GM19463 (cell line): ENCODE results near the gene DYNLT2.
"Not testable (repeated sequence)": the region's sequence is repeated elsewhere in the genome, so short reads cannot be mapped to it uniquely, and the experiment has no call there.

Experiments used
- ATAC-seq: cut with Tn5 transposase; IDR thresholded peaks from one replicate; pipeline ENCODE4 v1.9.1; 2021; ENCODE audit warnings: mild to moderate bottlenecking, moderate library complexity; ENCODE audit not compliant: unreplicated experiment

DYNLT2 gene

GRCh38 chr6:169783971-169784820 lies 32.8 kb upstream of the DYNLT2 start:
- no peak for ATAC-seq

- no peak for ATAC-seq
These were observed 32.0 kb upstream of the DYNLT2 start for GRCh38 chr6:169783401-169783800.

GRCh38 chr6:169782966-169783365 lies 31.6 kb upstream of the DYNLT2 start:
- ATAC-seq: no peak

DNA sequence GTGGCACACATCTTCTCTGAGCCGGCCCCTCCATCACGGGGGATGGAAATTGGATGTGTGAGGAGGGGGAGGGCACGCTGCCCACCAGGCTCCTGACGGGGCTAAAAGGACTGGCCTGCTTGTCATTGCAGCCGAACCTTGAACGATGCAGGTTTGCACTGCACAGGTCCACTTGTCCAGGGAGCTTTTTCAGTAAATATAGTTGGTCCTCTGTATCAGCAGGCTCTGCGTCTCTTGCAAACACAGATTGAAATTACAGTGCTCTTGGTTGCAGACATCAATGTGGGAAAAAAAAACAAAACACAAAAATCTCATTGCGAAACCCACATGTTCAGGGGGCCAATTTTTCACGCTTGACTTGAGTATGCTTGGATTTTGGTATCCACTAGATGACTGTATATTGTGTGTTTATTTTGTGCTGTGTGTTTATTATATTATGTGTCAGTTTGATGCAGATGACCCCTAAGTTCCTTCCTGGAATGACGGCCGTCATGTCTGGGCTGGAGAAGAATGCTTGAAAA lies 29.3 kb upstream of the DYNLT2 start:
- no peak for ATAC-seq

DNA sequence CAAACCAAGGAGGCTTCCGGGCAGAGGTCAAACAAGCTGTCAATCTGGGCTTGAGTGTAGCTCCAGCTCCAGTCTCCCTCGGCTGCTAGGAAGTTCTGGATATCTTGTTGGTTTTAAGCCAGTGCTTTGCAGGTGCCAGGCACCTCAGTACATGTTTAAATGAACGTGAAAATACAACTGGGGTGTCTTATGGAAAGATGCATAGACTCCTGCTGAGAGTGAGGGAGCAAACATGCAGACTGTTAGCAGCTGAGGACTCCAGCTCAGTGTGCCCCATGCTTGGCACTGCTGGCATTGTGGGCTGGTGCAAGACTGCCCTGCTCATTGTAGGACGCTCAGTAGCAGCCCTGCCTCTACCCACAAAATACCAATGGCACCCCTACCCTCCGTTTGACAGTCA lies 28.5 kb upstream of the DYNLT2 start:
- no peak for ATAC-seq

GRCh38 chr6:169779092-169779815 lies 27.9 kb upstream of the DYNLT2 start:
- no peak for ATAC-seq

GRCh38 chr6:169778646-169779045 lies 27.3 kb upstream of the DYNLT2 start:
- no peak for ATAC-seq

DNA sequence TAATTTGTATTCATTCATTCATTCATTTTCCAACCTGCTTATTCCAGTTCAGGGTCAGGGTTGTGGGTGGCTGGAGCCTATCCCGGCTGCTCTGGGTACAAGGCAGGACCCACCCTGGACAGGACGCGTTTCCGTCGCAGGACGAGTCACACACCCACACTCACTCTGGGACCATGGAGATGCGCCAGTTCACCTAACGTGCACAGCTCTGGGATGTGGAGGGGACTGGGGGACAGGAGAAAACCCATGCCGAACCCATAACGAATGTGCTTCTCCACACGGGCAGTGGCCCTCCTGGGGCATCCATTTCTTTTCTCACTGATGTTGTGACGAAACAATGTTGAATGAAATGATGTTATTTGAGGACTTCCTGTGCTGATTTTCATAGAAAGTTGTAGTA lies 26.5 kb upstream of the DYNLT2 start:
- ATAC-seq: no peak

- no peak for ATAC-seq
These were observed 25.0 kb upstream of the DYNLT2 start for GRCh38 chr6:169776379-169776778.

DNA sequence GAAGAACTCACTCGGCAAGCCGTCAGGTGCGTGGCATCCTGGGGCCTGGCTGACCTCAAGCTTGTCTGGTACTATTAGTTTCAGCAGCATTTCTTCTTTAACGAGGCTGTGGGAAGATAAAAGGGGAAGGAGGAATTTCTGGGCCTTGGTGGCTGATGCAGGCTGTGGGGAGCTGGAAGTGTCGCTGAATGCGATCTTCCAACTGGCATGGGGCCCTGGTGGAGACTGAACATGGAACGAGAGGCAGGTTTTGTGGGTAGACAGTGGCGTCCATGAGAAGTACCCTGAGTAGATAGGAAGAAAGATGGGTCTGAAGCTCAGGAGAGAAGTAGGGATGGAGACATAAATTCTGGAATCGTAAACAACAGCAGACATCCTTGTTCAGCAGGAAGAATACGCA lies 23.9 kb upstream of the DYNLT2 start:
- ATAC-seq: no peak

GRCh38 chr6:169774347-169774746 lies 23.0 kb upstream of the DYNLT2 start:
- ATAC-seq: no peak

DNA sequence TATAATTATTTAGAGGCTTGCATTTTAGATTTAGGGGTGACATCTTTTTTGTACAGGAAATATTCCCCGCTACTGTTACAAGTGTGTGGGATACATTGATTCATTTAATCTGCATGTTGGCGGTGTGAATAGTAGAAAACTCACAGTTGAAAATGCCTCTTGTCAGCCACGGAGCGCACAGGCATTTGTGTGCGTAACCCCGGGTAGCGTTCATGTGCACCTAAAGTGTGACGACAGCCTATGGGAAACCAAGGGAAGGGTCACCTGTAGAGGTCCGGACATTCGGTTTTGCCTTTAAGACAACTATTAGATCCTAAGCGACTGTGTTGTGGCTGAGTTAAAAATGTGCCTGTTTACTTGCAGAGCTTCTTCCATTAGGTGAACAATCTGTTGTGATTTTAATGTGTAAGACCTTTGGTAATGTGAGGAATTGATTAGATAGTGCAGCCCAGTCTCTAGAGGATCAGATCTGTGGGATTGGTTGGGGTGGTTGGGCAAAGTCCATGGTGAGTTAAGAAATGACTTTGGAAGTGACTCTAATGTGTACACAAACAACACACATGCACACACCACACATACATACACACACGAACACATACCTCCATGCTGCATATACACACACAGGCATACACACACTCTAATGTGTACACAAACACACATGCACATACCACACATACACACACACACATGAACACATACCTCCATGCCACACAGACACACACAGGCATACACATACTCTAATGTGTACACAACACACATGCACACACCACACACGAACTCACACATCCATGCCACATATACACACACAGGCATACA lies 15.8 kb upstream of the DYNLT2 start:
- no peak for ATAC-seq

DNA sequence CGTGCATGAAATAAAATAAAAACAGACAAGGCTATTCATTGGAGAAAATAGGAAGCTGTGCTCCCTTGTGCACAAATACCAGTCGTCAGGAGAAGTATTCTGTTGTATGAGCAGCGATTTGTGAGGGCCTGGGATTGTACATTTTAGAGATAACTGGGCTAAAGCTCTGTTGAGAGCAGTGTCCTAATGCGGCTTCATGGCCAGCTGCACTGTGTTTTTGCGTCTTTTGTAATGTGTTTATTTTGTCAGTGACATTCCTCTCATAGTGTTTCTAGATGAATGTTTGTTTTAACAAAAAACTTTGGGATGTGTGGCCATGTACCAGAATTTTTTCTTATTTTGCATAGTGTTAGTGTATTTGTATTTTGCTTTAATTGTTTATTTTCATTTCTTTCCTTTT lies 14.9 kb upstream of the DYNLT2 start:
- no peak for ATAC-seq

GRCh38 chr6:169765789-169766188 lies 14.4 kb upstream of the DYNLT2 start:
- ATAC-seq: not testable (repeated sequence)

DNA sequence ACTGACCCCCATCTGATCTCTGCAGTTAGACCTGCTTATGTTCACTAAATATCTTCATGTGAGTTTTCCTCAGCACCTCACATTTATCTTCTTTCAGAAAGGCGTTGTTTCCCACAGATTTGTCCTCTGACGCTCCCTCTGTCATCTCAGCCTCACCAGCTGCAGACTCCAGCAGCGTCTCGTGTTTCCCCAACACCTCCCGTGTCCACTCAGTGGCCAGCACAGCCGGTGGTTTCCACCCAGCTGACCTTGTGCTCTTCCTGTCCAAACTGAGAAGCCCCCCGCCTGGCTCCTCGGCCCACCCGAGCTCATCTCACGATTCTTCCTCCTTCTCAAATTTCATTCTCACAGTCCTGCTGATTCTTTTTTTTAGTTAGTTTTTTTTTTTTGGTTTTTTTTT lies 12.5 kb upstream of the DYNLT2 start:
- ATAC-seq: no peak

- ATAC-seq: no peak
These were observed 11.9 kb upstream of the DYNLT2 start for GRCh38 chr6:169763308-169763707.

DNA sequence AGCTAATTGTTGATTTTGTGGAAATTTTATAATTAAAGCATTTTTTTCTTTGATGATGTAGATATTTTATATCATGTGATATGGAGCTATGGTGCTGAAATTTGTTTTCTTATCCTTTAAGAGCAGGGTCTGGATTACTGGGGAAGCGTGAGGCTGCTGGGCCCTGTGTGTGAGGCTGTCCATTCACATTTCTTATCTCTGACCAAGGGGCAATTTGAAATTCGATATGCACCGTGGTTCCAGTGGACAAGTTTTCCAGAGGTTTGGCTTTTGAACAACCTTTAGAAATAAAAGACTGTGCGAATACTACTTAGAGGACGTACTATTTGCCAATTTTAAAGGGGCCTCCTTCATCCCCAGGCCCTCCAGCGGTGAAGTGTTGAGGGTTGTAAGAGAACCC lies 3.8 kb upstream of the DYNLT2 start:
- no peak for ATAC-seq

GRCh38 chr6:169752074-169752623 lies 777 bp upstream of the DYNLT2 start:
- no peak for ATAC-seq

GRCh38 chr6:169746556-169746955 lies 4.8 kb downstream of the DYNLT2 start:
- no peak for ATAC-seq

- ATAC-seq: no peak
These were observed 6.0 kb downstream of the DYNLT2 start for GRCh38 chr6:169745405-169745804.

GRCh38 chr6:169741344-169741743 lies 10.0 kb downstream of the DYNLT2 start:
- ATAC-seq: no peak
